ENCODE results near the gene ZNF570.
A peak's percentile ranks its signal among the peaks of the same experiment; 100 is the strongest.

ZNF570 gene
- 17.6 to 25.2 (median 17.7) reads per million in 3 donors for total RNA-seq

DNA sequence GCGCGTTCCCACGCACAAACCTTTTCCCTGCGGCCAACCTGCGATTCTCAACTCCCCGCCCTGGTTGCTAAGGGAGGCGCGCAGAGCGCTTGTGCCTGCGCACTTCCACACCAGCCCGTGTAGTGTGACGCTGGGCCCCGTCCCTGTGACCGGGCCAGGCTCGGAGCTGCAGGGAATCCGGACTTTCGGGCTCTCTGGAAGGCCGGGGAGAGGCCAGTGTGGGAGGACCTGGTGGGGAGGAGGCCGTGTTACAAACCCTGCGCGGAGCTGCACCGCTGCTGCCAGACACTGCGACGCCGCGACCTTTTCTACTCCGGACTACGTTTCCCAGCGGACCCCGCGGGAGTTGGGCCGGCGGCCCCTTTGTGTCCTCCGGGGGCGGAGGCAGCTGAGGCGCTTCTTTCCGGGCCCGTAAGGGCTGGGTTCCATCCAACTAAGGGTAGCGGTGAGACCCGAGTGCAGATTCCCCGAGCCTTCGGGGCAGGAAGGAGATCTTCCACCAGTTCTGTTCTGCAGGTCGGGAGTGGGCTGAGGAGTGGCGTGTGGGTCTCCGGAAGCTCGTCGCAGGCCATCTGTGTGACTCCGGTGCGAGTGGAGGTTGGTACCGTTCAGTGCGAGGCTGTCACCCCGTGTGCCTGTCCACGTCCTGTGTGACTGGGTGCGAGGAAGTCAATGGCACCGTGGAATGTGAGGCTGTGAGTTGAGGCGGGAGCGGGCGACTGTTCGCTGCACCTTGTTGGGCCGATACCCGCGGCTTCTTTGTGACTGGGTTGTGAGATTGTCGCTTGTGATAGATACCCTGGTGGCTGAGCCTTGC lies at the start of gene ZNF570:
ZNF570 (plus strand) TSS at position 396 of the 817 bp plus-strand sequence. CDS start 999 bp downstream, outside the sequence.
- Histone ChIP-seq H3K27ac (ENCODE audit: insufficient read depth, low read length, poor library complexity, severe bottlenecking) (peak within 1 kb of the TSS; percentile 89), H3K36me3 (ENCODE audit: control insufficient read depth, insufficient read depth, low read length) (peaks cover 14% of the 10 kb centered on the region), H3K27me3 (replicated peaks; ENCODE audit: control insufficient read depth, insufficient read depth, low read length, poor library complexity, severe bottlenecking) (no peaks in the 10 kb centered on the region), H3K4me3 (ENCODE audit: insufficient read depth, low read depth, low read length, poor library complexity, severe bottlenecking) (peak within 1 kb of the TSS; percentile 65), H3K4me1 (ENCODE audit: control insufficient read depth, insufficient read depth, low read length, poor library complexity, severe bottlenecking) (peaks cover 5% of the 10 kb centered on the region), H3K9me3 (ENCODE audit: control insufficient read depth, low read length) (peaks cover 3% of the 10 kb centered on the region)
- DNase-seq: peak; percentile 68 to 77 (median 75)

DNA sequence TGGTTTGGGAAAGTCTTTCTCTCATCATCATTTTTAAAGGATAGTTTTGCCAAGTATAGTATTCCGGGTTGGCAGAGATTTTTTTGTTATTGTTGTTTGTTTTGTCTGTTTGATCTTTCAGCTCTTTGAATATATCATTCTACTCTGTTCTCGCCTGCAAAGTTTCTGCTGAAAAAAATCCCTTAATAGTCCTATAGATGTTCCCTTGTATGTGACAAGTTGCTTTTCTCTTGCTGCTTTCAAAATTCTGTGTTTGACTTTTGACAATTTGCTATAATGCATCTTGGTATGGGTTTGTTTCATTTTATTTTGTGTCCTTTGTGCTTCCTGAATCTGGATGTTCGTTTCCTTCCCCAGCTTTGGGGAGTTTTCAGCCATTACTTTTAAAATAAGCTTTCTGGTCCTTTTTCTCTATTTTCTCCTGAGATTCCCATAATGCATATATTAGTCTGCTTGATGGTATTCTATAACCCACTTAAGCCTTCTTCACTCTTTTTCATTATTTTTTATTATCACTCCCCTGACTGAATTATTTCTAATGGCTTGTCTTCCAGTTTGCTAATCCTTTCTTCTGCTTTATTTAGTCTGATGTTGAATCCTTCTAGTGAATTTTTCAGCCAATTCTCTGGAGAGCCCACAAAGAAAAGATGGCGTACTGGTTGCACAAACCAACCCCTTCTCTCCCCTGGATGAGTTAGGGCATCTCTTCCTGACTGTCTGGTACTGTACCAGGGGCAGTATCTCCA lies 16.5 kb upstream of the ZNF570 start:
- Histone ChIP-seq H3K36me3 (ENCODE audit: control insufficient read depth, insufficient read depth, low read length) (peaks cover 19% of the 10 kb centered on the region), H3K27ac (ENCODE audit: insufficient read depth, low read length, poor library complexity, severe bottlenecking) (no peak overlapping the region), H3K4me3 (ENCODE audit: insufficient read depth, low read depth, low read length, poor library complexity, severe bottlenecking) (no peak overlapping the region), H3K9me3 (ENCODE audit: control insufficient read depth, low read length) (peaks cover 55% of the 10 kb centered on the region), H3K27me3 (replicated peaks; ENCODE audit: control insufficient read depth, insufficient read depth, low read length, poor library complexity, severe bottlenecking) (no peaks in the 10 kb centered on the region), H3K4me1 (ENCODE audit: control insufficient read depth, insufficient read depth, low read length, poor library complexity, severe bottlenecking) (no peaks in the 10 kb centered on the region)
- DNase-seq: no peak

- no peak for DNase-seq
- Histone ChIP-seq H3K9me3 (ENCODE audit: control insufficient read depth, low read length) (peaks cover 4% of the 10 kb centered on the region), H3K4me3 (ENCODE audit: insufficient read depth, low read depth, low read length, poor library complexity, severe bottlenecking) (peak overlapping the region; percentile 74), H3K36me3 (ENCODE audit: control insufficient read depth, insufficient read depth, low read length) (peaks cover 26% of the 10 kb centered on the region), H3K27me3 (replicated peaks; ENCODE audit: control insufficient read depth, insufficient read depth, low read length, poor library complexity, severe bottlenecking) (no peaks in the 10 kb centered on the region), H3K27ac (ENCODE audit: insufficient read depth, low read length, poor library complexity, severe bottlenecking) (peak overlapping the region; percentile 75), H3K4me1 (ENCODE audit: control insufficient read depth, insufficient read depth, low read length, poor library complexity, severe bottlenecking) (peaks cover 5% of the 10 kb centered on the region)
Observed at GRCh38 chr19:37466277-37466797, 2.8 kb upstream of the ZNF570 start.

GRCh38 chr19:37466798-37467607 lies 2.2 kb upstream of the ZNF570 start, which contains the start of gene ZNF569:
Gene ZNF569, minus strand, starts transcription at chr19:37467444. Its CDS starts 22,523 bp downstream, at chr19:37444921.
- Histone ChIP-seq H3K36me3 (ENCODE audit: control insufficient read depth, insufficient read depth, low read length) (peaks cover 23% of the 10 kb centered on the region), H3K27ac (ENCODE audit: insufficient read depth, low read length, poor library complexity, severe bottlenecking) (peak within 1 kb of the TSS; percentile 75), H3K9me3 (ENCODE audit: control insufficient read depth, low read length) (peaks cover 4% of the 10 kb centered on the region), H3K27me3 (replicated peaks; ENCODE audit: control insufficient read depth, insufficient read depth, low read length, poor library complexity, severe bottlenecking) (no peaks in the 10 kb centered on the region), H3K4me1 (ENCODE audit: control insufficient read depth, insufficient read depth, low read length, poor library complexity, severe bottlenecking) (peaks cover 5% of the 10 kb centered on the region), H3K4me3 (ENCODE audit: insufficient read depth, low read depth, low read length, poor library complexity, severe bottlenecking) (peak within 1 kb of the TSS; percentile 74)
- DNase-seq: peak; percentile 69 to 81 (median 79)

GRCh38 chr19:37467608-37468090 lies 1.5 kb upstream of the ZNF570 start:
- Histone ChIP-seq H3K27ac (ENCODE audit: insufficient read depth, low read length, poor library complexity, severe bottlenecking) (peak overlapping the region; percentile 75), H3K36me3 (ENCODE audit: control insufficient read depth, insufficient read depth, low read length) (peaks cover 17% of the 10 kb centered on the region), H3K9me3 (ENCODE audit: control insufficient read depth, low read length) (peaks cover 1% of the 10 kb centered on the region), H3K27me3 (replicated peaks; ENCODE audit: control insufficient read depth, insufficient read depth, low read length, poor library complexity, severe bottlenecking) (no peaks in the 10 kb centered on the region), H3K4me3 (ENCODE audit: insufficient read depth, low read depth, low read length, poor library complexity, severe bottlenecking) (peak overlapping the region; percentile 74), H3K4me1 (ENCODE audit: control insufficient read depth, insufficient read depth, low read length, poor library complexity, severe bottlenecking) (peaks cover 5% of the 10 kb centered on the region)
- no peak for DNase-seq

GRCh38 chr19:37470216-37470615 lies 1.1 kb downstream of the ZNF570 start:
- H3K4me1 ChIP-seq (ENCODE audit: control insufficient read depth, insufficient read depth, low read length, poor library complexity, severe bottlenecking): peaks cover 5% of the 10 kb centered on the region
- peaks cover 6% of the 10 kb centered on the region for H3K36me3 ChIP-seq (ENCODE audit: control insufficient read depth, insufficient read depth, low read length)
- DNase-seq: no peak
- H3K27me3 ChIP-seq (replicated peaks; ENCODE audit: control insufficient read depth, insufficient read depth, low read length, poor library complexity, severe bottlenecking): no peaks in the 10 kb centered on the region
- no peak overlapping the region for H3K27ac ChIP-seq (ENCODE audit: insufficient read depth, low read length, poor library complexity, severe bottlenecking)
- peaks cover 3% of the 10 kb centered on the region for H3K9me3 ChIP-seq (ENCODE audit: control insufficient read depth, low read length)
- H3K4me3 ChIP-seq (ENCODE audit: insufficient read depth, low read depth, low read length, poor library complexity, severe bottlenecking): no peak overlapping the region

GRCh38 chr19:37472165-37472564 lies 3.0 kb downstream of the ZNF570 start:
- peaks cover 5% of the 10 kb centered on the region for H3K4me1 ChIP-seq (ENCODE audit: control insufficient read depth, insufficient read depth, low read length, poor library complexity, severe bottlenecking)
- peaks cover 3% of the 10 kb centered on the region for H3K9me3 ChIP-seq (ENCODE audit: control insufficient read depth, low read length)
- H3K4me3 ChIP-seq (ENCODE audit: insufficient read depth, low read depth, low read length, poor library complexity, severe bottlenecking): no peak overlapping the region
- H3K27ac ChIP-seq (ENCODE audit: insufficient read depth, low read length, poor library complexity, severe bottlenecking): no peak overlapping the region
- H3K27me3 ChIP-seq (replicated peaks; ENCODE audit: control insufficient read depth, insufficient read depth, low read length, poor library complexity, severe bottlenecking): no peaks in the 10 kb centered on the region
- DNase-seq: no peak
- peaks cover 26% of the 10 kb centered on the region for H3K36me3 ChIP-seq (ENCODE audit: control insufficient read depth, insufficient read depth, low read length)

- no peaks in the 10 kb centered on the region for H3K4me1 ChIP-seq (ENCODE audit: control insufficient read depth, insufficient read depth, low read length, poor library complexity, severe bottlenecking)
- H3K4me3 ChIP-seq (ENCODE audit: insufficient read depth, low read depth, low read length, poor library complexity, severe bottlenecking): no peak overlapping the region
- peaks cover 58% of the 10 kb centered on the region for H3K9me3 ChIP-seq (ENCODE audit: control insufficient read depth, low read length)
- DNase-seq: no peak
- no peaks in the 10 kb centered on the region for H3K27me3 ChIP-seq (replicated peaks; ENCODE audit: control insufficient read depth, insufficient read depth, low read length, poor library complexity, severe bottlenecking)
- no peak overlapping the region for H3K27ac ChIP-seq (ENCODE audit: insufficient read depth, low read length, poor library complexity, severe bottlenecking)
- H3K36me3 ChIP-seq (ENCODE audit: control insufficient read depth, insufficient read depth, low read length): peaks cover 43% of the 10 kb centered on the region
Observed at GRCh38 chr19:37484406-37485168, 15.4 kb downstream of the ZNF570 start.

GRCh38 chr19:37492213-37492612 lies 23.1 kb downstream of the ZNF570 start:
- Histone ChIP-seq H3K36me3 (ENCODE audit: control insufficient read depth, insufficient read depth, low read length) (no peaks in the 10 kb centered on the region), H3K9me3 (ENCODE audit: control insufficient read depth, low read length) (peaks cover 33% of the 10 kb centered on the region), H3K27me3 (replicated peaks; ENCODE audit: control insufficient read depth, insufficient read depth, low read length, poor library complexity, severe bottlenecking) (no peaks in the 10 kb centered on the region), H3K4me3 (ENCODE audit: insufficient read depth, low read depth, low read length, poor library complexity, severe bottlenecking) (no peak overlapping the region), H3K4me1 (ENCODE audit: control insufficient read depth, insufficient read depth, low read length, poor library complexity, severe bottlenecking) (no peaks in the 10 kb centered on the region), H3K27ac (ENCODE audit: insufficient read depth, low read length, poor library complexity, severe bottlenecking) (no peak overlapping the region)
- DNase-seq: no peak
